ENCODE data around the gene COX4I1. TPM values are rescaled to one million over a fixed set of nuclear protein-coding genes. Genes with fewer than 3 reads are reported as not detected.

COX4I1 gene
- total RNA-seq: 322 TPM

DNA sequence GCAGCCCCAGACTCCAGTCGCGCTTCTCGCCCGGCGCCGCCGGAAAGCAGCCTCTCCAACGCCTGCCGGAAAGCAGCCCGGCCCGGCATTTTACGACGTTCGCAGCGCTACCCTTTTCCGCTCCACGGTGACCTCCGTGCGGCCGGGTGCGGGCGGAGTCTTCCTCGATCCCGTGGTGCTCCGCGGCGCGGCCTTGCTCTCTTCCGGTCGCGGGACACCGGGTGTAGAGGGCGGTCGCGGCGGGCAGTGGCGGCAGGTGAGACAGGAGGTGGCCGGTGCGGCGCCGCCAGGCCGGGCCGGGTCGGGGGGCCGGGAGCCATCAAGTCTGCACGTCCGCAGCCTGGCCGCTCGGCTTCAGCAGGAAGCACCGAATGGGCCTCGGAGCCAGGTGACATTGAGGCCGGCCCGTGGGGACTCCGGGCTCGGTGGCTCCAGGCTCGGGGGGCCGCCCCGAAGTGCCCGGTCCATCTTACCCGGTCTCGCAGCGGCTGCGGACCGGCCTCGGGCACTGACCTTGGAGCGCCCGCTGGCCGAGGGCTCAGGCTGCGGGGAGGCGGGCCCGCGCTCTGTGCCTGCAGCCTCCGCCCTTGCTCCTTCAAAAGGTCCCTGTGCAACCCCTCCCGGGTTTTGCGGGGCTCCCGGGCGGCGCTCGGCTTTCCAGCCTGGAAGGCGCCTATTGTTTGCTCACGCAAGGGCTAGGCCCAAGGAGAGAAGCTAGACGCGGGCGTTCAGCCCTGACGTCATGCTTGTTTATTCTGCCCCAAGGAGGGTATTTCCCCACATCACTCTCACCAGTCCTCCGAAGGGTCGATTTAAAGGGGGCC, at the start of gene COX4I1, which contains the start of gene EMC8:
Gene COX4I1 (plus strand): TSS at position 199 of the 824 bp plus-strand sequence. CDS start 1,511 bp downstream, outside the sequence.
Gene EMC8 (minus strand): TSS at position 48 of the 824 bp plus-strand sequence. CDS start 249 bp downstream, outside the sequence.
- Histone ChIP-seq H3K4me1 (ENCODE audit: insufficient read depth, low read length) (peaks cover 29% of the 10 kb centered on the region), H3K4me3 (ENCODE audit: low read length) (peak within 1 kb of the TSS; percentile 91), H3K9me3 (ENCODE audit: low read depth, low read length) (no peaks in the 10 kb centered on the region), H3K27me3 (ENCODE audit: insufficient read depth, low read length) (no peaks in the 10 kb centered on the region)

DNA sequence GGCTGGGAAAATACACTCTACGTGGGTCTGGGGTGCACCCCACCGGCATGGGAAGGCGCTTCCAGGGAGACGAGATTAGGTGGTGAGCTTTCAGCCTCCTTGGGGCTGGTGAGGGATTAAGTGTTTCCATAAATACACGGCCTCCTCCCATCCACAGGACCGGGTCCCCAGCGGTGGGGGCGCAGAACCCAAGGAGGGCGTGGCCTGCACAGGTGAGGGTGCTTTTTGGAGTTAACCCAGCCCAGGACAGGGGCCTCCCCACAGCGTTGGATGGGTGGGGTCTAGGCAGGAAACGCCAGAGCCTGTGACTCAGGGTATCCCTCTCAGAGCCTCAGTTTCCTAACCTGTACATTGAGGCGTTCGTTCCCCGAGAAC, 49.7 kb upstream of the COX4I1 start:
- Histone ChIP-seq H3K4me3 (ENCODE audit: low read length) (peak overlapping the region; percentile 34), H3K27me3 (ENCODE audit: insufficient read depth, low read length) (no peaks in the 10 kb centered on the region), H3K4me1 (ENCODE audit: insufficient read depth, low read length) (peaks cover 44% of the 10 kb centered on the region)

DNA sequence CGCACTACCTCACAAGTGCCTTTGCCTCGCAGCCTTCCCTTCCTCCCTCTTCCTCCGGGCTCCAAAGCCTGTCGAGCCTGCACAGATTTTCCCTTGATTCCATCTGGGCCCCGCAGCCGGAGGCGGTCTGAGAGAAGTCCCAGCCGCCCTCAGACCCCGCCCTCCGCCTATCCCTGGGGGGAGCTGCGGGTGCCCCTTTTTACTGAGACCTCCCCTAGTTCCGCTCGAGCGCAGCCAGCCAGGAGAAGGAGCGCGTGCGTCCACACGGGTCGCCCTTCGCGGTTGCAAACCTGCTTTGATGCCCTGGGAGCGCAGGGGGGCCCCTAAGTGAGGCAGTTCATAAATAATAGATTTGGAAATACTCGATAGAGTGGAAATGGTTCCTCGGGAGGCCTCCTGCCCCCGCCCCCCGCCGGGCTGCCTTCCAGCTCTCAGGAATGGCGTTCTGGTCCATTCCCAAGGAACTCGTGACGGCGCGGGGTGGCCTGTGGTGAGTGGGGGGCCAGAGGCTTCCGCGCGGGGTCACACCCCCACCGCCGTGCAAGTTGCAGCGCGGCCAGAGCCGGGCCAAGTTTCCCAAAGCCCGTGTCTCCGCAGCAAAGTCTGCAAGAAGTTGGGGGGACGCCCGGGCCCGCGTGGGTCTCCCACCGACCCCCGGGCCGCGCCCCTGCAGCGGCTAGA, 49.2 kb upstream of the COX4I1 start:
- Histone ChIP-seq H3K27me3 (ENCODE audit: insufficient read depth, low read length) (no peaks in the 10 kb centered on the region), H3K9me3 (ENCODE audit: low read depth, low read length) (no peaks in the 10 kb centered on the region), H3K4me3 (ENCODE audit: low read length) (peak overlapping the region; percentile 34), H3K4me1 (ENCODE audit: insufficient read depth, low read length) (peaks cover 49% of the 10 kb centered on the region)

More for the DNA sequence above, 49.7 kb upstream of the COX4I1 start:
- H3K9me3 ChIP-seq (ENCODE audit: low read depth, low read length): no peaks in the 10 kb centered on the region

DNA sequence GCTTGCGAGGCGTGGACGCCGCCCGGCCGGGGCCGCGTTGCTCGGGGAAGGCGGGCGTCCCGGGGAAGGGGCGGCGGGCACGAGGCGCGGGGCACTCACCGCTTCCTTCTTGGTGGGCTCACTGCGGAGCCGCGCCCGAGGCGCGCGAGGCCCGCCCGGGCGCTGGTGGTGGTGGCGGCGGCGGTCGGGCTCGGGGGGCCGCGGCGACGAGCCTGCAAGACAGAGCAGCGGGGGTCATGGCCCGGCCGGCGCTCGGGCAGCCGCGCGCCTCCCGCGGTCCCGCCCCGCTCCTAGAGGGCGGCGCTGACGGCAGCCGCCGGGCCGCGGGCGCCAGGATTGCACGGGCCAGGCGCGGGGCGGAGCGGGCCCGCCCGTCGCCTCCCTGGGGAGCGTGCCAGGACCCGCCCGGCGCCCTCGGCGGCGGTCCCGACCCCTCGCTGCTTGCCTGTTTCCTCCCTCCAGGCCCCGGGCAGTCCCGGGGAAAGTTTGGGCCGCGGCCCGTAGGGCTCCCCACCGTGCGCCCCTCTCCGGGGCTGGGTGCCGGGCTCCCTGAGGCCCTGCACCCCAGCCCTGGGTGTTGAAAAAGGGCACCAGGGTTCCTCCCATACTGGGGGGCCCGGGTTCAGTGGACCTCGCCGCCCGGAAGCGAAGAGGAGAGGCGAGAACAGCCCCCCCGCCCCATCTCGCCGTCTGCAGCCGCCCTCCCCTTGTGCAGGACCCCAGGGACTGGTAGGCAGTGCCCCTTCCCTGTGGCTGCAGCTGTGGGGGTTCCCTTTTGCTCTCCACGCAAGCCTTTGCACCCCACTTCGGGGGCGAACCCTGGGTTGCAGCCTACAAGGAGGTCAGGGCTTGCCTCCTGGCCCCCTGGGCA, 48.4 kb upstream of the COX4I1 start, which contains the start of gene C16orf74:
Gene C16orf74 (minus strand): TSS at position 270 of the 871 bp plus-strand sequence. CDS start 15,879 bp downstream, outside the sequence.
- peaks cover 56% of the 10 kb centered on the region for H3K4me1 ChIP-seq (ENCODE audit: insufficient read depth, low read length)
- H3K4me3 ChIP-seq (ENCODE audit: low read length): peak within 1 kb of the TSS; percentile 34
- H3K27me3 ChIP-seq (ENCODE audit: insufficient read depth, low read length): no peaks in the 10 kb centered on the region

GRCh38 chr16:85751698-85752501, 47.6 kb upstream of the COX4I1 start:
- no peak overlapping the region for H3K4me3 ChIP-seq (ENCODE audit: low read length)
- H3K27me3 ChIP-seq (ENCODE audit: insufficient read depth, low read length): no peaks in the 10 kb centered on the region
- no peaks in the 10 kb centered on the region for H3K9me3 ChIP-seq (ENCODE audit: low read depth, low read length)
- H3K4me1 ChIP-seq (ENCODE audit: insufficient read depth, low read length): peaks cover 61% of the 10 kb centered on the region

More for the DNA sequence above, 48.4 kb upstream of the COX4I1 start, which contains the start of gene C16orf74:
- no peaks in the 10 kb centered on the region for H3K9me3 ChIP-seq (ENCODE audit: low read depth, low read length)

DNA sequence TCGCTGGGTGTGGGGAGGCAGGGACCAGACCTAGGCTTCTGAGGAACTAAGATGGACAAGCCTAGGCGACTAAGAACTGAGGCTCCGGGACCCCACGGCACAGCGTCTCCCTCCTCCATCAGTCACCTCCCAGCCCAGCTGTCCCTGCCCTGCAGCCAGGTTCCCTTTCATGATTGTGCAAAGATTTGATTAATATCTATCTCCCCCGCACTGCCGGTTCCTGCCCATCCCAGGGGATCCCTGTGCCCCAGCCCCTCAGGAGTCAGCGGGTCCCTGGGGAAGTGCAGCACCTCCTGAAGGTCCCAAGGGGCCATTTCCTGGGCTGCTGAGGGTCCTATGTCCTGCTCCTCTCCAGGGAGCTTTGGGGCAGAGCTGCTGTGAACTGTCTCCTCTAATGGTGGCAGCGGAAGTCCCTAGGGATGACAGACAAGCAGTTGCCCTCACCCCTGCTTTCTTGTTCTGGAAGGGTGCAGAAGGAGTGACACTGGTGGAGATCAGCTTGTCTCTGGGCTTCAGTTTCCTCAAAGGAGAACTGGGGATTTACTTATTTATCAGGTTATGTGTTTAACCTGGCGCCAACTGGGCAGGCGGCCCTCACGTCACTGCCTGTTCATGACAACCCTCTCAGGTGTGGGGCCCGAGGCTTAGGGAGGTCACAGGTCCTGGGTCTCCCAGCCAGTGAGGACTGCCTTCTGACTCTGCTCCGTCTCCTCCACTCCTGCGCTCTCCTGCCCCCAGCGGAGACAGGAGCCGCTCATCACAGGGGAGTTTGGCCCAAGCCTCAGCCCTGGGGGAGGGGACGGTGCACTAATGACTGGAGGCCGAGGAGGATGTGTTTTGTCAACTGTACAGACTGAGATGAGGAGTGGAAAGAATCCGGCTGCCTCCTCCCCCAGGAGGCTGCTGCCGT, 46.7 kb upstream of the COX4I1 start:
- Histone ChIP-seq H3K4me1 (ENCODE audit: insufficient read depth, low read length) (peaks cover 64% of the 10 kb centered on the region), H3K4me3 (ENCODE audit: low read length) (no peak overlapping the region), H3K27me3 (ENCODE audit: insufficient read depth, low read length) (no peaks in the 10 kb centered on the region), H3K9me3 (ENCODE audit: low read depth, low read length) (no peaks in the 10 kb centered on the region)

GRCh38 chr16:85753559-85753958, 45.9 kb upstream of the COX4I1 start:
- Histone ChIP-seq H3K4me3 (ENCODE audit: low read length) (no peak overlapping the region), H3K27me3 (ENCODE audit: insufficient read depth, low read length) (no peaks in the 10 kb centered on the region), H3K9me3 (ENCODE audit: low read depth, low read length) (no peaks in the 10 kb centered on the region), H3K4me1 (ENCODE audit: insufficient read depth, low read length) (peaks cover 71% of the 10 kb centered on the region)

- H3K4me1 ChIP-seq (ENCODE audit: insufficient read depth, low read length): peaks cover 76% of the 10 kb centered on the region
- H3K4me3 ChIP-seq (ENCODE audit: low read length): no peak overlapping the region
- H3K27me3 ChIP-seq (ENCODE audit: insufficient read depth, low read length): no peaks in the 10 kb centered on the region
- no peaks in the 10 kb centered on the region for H3K9me3 ChIP-seq (ENCODE audit: low read depth, low read length)
Observed at GRCh38 chr16:85753976-85754375, 45.5 kb upstream of the COX4I1 start.

DNA sequence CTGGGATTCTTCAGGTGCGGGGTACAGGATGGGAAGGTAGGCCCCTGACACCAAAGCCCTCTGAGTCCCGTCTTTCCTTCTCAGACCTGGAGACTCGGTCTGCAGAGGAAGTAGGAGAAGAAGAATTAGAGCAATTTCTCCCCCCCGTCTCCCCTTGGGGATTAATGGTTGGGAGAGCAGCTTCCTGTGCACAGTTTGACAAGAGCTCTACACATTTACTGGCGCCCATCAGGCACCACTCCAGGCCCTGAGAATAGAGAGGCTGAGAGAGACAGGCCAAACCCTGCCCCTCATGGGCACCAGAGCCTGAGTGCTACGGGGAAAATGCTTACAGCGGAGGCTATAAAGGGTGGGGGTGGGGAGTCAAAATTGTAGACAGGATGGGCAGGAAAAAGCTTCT, 45.1 kb upstream of the COX4I1 start:
- no peaks in the 10 kb centered on the region for H3K27me3 ChIP-seq (ENCODE audit: insufficient read depth, low read length)
- peaks cover 78% of the 10 kb centered on the region for H3K4me1 ChIP-seq (ENCODE audit: insufficient read depth, low read length)
- no peaks in the 10 kb centered on the region for H3K9me3 ChIP-seq (ENCODE audit: low read depth, low read length)
- no peak overlapping the region for H3K4me3 ChIP-seq (ENCODE audit: low read length)

DNA sequence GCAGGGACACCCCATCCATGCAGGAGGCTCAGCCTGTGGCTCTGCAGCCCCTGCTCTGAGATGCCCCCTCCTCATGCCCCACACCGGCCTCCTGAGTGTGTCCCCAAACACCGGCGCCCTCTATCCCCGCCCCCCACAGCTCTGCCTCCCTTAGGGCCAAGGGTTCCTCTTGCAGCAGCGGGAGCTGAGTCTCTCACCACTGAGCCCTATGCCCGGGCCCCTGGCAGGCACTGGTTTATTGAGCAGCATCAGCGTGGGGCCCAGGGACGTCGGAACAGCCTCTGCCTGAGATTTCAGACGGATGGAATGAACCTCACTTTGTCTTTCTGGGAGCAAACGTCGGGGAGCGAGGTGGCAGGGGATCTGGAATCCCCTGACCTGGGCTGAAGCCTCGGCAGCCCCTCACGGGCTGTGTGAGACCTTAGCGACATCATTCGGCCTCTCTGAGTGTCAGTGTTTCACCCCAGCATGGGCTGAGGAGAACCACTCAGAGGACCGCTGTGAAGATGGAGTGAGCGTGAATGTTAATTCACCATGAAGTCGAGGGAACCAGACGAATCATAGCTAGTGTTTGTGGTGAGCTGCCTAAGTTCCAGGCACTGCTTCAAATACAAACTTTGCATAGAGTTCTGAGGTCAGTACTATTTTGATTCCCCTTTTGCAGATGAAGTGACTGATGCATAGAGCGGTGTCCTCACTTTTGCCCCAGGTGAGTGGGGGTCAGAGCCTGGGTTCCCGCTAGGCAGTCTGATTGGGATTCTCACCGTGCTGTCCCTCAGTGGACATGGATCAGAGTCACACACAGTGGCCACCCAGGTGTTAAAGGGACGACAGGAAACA, 43.3 kb upstream of the COX4I1 start:
- Histone ChIP-seq H3K27me3 (ENCODE audit: insufficient read depth, low read length) (no peaks in the 10 kb centered on the region), H3K9me3 (ENCODE audit: low read depth, low read length) (no peaks in the 10 kb centered on the region), H3K4me1 (ENCODE audit: insufficient read depth, low read length) (peaks cover 80% of the 10 kb centered on the region), H3K4me3 (ENCODE audit: low read length) (no peak overlapping the region)

DNA sequence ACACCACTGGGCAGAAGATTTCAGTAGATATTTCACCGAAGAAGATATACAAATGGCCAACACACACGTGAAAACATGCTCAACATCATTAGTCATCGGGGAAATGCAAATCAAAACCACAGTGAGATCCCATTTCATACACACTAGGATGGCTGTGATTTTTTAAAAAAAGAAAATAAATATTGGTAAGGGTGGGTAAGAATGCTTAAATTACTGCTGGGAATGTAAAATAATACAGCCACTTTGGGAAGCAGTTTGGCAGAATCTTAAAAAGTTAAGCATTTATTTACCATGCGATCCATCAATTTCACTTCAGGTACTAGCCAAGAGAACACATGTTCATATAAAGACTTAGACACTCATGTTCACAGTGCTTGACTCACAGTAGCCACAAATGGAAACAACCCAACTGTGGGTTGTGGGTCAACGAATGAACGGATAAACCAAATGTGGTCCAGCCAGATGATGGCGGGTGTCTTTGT, 42.1 kb upstream of the COX4I1 start:
- Histone ChIP-seq H3K9me3 (ENCODE audit: low read depth, low read length) (no peaks in the 10 kb centered on the region), H3K4me1 (ENCODE audit: insufficient read depth, low read length) (peaks cover 81% of the 10 kb centered on the region), H3K4me3 (ENCODE audit: low read length) (no peak overlapping the region), H3K27me3 (ENCODE audit: insufficient read depth, low read length) (no peaks in the 10 kb centered on the region)

DNA sequence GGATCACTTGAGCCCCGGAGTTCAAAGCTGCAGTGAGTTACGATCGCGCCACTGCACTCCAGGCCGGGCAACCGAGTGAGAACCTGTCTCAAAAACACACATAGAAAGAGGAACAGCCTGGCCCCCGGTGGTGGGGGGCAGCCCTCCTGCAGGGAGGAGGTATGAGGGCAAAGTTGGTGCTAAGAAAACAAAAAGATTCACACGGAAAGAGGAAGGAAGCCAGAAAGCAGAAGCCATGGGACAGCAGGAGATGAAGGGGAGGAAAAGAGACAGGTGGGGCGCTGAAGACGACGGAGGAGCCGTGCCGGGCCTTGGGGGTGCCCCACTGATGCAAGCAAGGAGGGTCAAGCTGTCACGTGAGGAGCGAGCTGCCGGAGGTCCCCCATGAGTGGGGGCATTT, 40.4 kb upstream of the COX4I1 start:
- Histone ChIP-seq H3K4me3 (ENCODE audit: low read length) (peak overlapping the region; percentile 34), H3K27me3 (ENCODE audit: insufficient read depth, low read length) (no peaks in the 10 kb centered on the region), H3K9me3 (ENCODE audit: low read depth, low read length) (no peaks in the 10 kb centered on the region), H3K4me1 (ENCODE audit: insufficient read depth, low read length) (peaks cover 85% of the 10 kb centered on the region)
